GM21528 (cell line): ENCODE data around the gene NALCN.

Experiments used
- ATAC-seq: cut with Tn5 transposase; IDR thresholded peaks from one replicate; pipeline ENCODE4 v1.9.1; 2021; ENCODE audit warnings: mild to moderate bottlenecking, moderate library complexity; ENCODE audit not compliant: unreplicated experiment, low FRiP score

NALCN gene

GRCh38 chr13:101217086-101217485 lies 199.2 kb downstream of the NALCN start:
- no peak for ATAC-seq

- no peak for ATAC-seq
Observed at GRCh38 chr13:101211261-101211660, 205.0 kb downstream of the NALCN start.

- no peak for ATAC-seq
Observed at GRCh38 chr13:101210774-101211173, 205.5 kb downstream of the NALCN start.

GRCh38 chr13:101209206-101209893 lies 207.0 kb downstream of the NALCN start:
- no peak for ATAC-seq

- no peak for ATAC-seq
Observed at GRCh38 chr13:101205408-101205807, 210.9 kb downstream of the NALCN start.

GRCh38 chr13:101204270-101205020 lies 211.9 kb downstream of the NALCN start:
- no peak for ATAC-seq

GRCh38 chr13:101202590-101202989 lies 213.7 kb downstream of the NALCN start:
- ATAC-seq, result no peak

GRCh38 chr13:101190976-101191375 lies 225.3 kb downstream of the NALCN start:
- ATAC-seq, result no peak

- no peak for ATAC-seq
Observed at GRCh38 chr13:101190337-101190736, 226.0 kb downstream of the NALCN start.

GRCh38 chr13:101185606-101186005 lies 230.7 kb downstream of the NALCN start:
- no peak for ATAC-seq

- no peak for ATAC-seq
Observed at GRCh38 chr13:101181076-101181685, 235.1 kb downstream of the NALCN start.

- ATAC-seq, result no peak
Observed at GRCh38 chr13:101179021-101179420, 237.3 kb downstream of the NALCN start.

GRCh38 chr13:101178406-101178805 lies 237.9 kb downstream of the NALCN start:
- ATAC-seq, result no peak

- ATAC-seq, result no peak
Observed at GRCh38 chr13:101170306-101170705, 246.0 kb downstream of the NALCN start.

GRCh38 chr13:101157261-101157660 lies 259.0 kb downstream of the NALCN start:
- no peak for ATAC-seq

GRCh38 chr13:101155920-101156319 lies 260.4 kb downstream of the NALCN start:
- no peak for ATAC-seq

GRCh38 chr13:101152184-101152583 lies 264.1 kb downstream of the NALCN start:
- no peak for ATAC-seq

GRCh38 chr13:101150998-101151397 lies 265.3 kb downstream of the NALCN start:
- no peak for ATAC-seq

- ATAC-seq, result no peak
Observed at GRCh38 chr13:101149735-101150384, 266.4 kb downstream of the NALCN start.

- ATAC-seq, result no peak
Observed at GRCh38 chr13:101146101-101146898, 270.0 kb downstream of the NALCN start.
